ENCODE results near the gene TAGLN3.

The TAGLN3 gene

GRCh38 chr3:112043621-112044201 is 45.0 kb downstream of the TAGLN3 start:
- DNase-seq (ENCODE audit: insufficient read length, low spot score) (no peak), FAIRE-seq (peak; percentile 88)
- peak; percentile 92 for TF ChIP-seq CTCF (IDR thresholded peaks at IDR 0.05; ENCODE audit: insufficient read depth, missing control alignments)

- FAIRE-seq (no peak), DNase-seq (ENCODE audit: insufficient read length, low spot score) (no peak)
- TF ChIP-seq CTCF (IDR thresholded peaks at IDR 0.05; ENCODE audit: insufficient read depth, missing control alignments) = no peak
Observed at GRCh38 chr3:112046599-112046998, 47.9 kb downstream of the TAGLN3 start.

GRCh38 chr3:112047264-112047663 is 48.5 kb downstream of the TAGLN3 start:
- DNase-seq (ENCODE audit: insufficient read length, low spot score) = no peak
- no peak for FAIRE-seq
- TF ChIP-seq CTCF (IDR thresholded peaks at IDR 0.05; ENCODE audit: insufficient read depth, missing control alignments) = no peak

- DNase-seq (ENCODE audit: insufficient read length, low spot score) (no peak), FAIRE-seq (no peak)
- no peak for TF ChIP-seq CTCF (IDR thresholded peaks at IDR 0.05; ENCODE audit: insufficient read depth, missing control alignments)
Observed at GRCh38 chr3:112048911-112049310, 50.2 kb downstream of the TAGLN3 start.

GRCh38 chr3:112053229-112053628 is 54.5 kb downstream of the TAGLN3 start:
- FAIRE-seq (peak; percentile 53), DNase-seq (ENCODE audit: insufficient read length, low spot score) (no peak)
- no peak for TF ChIP-seq CTCF (IDR thresholded peaks at IDR 0.05; ENCODE audit: insufficient read depth, missing control alignments)

- DNase-seq (ENCODE audit: insufficient read length, low spot score) (no peak), FAIRE-seq (no peak)
- TF ChIP-seq CTCF (IDR thresholded peaks at IDR 0.05; ENCODE audit: insufficient read depth, missing control alignments) = no peak
Observed at GRCh38 chr3:112056451-112056929, 57.8 kb downstream of the TAGLN3 start.

GRCh38 chr3:112059497-112059896 is 60.8 kb downstream of the TAGLN3 start:
- no peak for TF ChIP-seq CTCF (IDR thresholded peaks at IDR 0.05; ENCODE audit: insufficient read depth, missing control alignments)
- DNase-seq (ENCODE audit: insufficient read length, low spot score) = no peak
- no peak for FAIRE-seq

Data from D721Med (cell line).